ENCODE results near the gene SCAF4.

Gene SCAF4

GRCh38 chr21:31675960-31676359 is 56.0 kb downstream of the SCAF4 start:
- Histone ChIP-seq H3K4me3 (ENCODE audit: low read depth in 1 of 2, low read length in 2 of 2) (no peak overlapping the region), H2AFZ (ENCODE audit: low read depth, low read length) (no peak overlapping the region), H3K27ac (ENCODE audit: low read length) (no peak overlapping the region), H3K9ac (ENCODE audit: low read depth, low read length) (no peak overlapping the region), H3K4me2 (ENCODE audit: insufficient read depth, low read length) (no peak overlapping the region), H4K20me1 (ENCODE audit: insufficient read depth, low read length) (peaks cover 6% of the 10 kb centered on the region; the same call in 1 of the 2 replicates), H3K36me3 (ENCODE audit: insufficient read depth, low read length) (peaks cover 46% of the 10 kb centered on the region), H3K27me3 (ENCODE audit: insufficient read depth, low read length, poor library complexity) (no peaks in the 10 kb centered on the region), H3K9me3 (ENCODE audit: insufficient read depth, low read length, severe bottlenecking) (no peaks in the 10 kb centered on the region), H3K4me1 (ENCODE audit: insufficient read depth, low read length) (no peaks in the 10 kb centered on the region), H3K79me2 (ENCODE audit: insufficient read depth, low read length) (no peaks in the 10 kb centered on the region)
- DNase-seq (no peak), ATAC-seq (ENCODE audit: insufficient read depth, low read depth) (no peak)
- TF ChIP-seq, protein P1, sequence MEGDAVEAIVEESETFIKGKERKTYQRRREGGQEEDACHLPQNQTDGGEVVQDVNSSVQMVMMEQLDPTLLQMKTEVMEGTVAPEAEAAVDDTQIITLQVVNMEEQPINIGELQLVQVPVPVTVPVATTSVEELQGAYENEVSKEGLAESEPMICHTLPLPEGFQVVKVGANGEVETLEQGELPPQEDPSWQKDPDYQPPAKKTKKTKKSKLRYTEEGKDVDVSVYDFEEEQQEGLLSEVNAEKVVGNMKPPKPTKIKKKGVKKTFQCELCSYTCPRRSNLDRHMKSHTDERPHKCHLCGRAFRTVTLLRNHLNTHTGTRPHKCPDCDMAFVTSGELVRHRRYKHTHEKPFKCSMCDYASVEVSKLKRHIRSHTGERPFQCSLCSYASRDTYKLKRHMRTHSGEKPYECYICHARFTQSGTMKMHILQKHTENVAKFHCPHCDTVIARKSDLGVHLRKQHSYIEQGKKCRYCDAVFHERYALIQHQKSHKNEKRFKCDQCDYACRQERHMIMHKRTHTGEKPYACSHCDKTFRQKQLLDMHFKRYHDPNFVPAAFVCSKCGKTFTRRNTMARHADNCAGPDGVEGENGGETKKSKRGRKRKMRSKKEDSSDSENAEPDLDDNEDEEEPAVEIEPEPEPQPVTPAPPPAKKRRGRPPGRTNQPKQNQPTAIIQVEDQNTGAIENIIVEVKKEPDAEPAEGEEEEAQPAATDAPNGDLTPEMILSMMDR (IDR thresholded peaks at IDR 0.05; ENCODE audit: borderline replicate concordance, extremely low read depth, low read length, poor library complexity, severe bottlenecking) = no peak
- no peak for TF ChIP-seq EZH2 (IDR thresholded peaks at IDR 0.05; ENCODE audit: borderline replicate concordance, low read depth, low read length, severe bottlenecking)

DNA sequence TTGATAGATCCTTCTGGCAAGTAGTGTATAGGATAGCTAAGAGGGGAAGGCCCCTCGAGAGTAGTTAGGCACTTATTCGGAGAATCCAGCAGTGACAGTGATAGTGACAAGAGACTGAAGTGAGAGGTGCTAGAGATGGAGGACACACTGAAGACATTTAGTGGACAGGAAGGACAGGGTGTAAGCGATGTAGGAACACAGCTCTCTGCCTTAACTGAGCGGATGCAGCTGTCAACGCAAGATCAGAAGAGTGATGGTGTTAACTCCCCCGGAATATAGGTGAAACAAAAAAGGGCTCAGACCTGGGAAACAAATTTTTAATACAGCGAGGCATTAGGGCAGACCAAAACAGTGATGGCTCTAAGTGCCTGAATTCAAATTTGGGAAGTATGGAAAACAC is 56.6 kb downstream of the SCAF4 start:
- no peak for DNase-seq
- Histone ChIP-seq H3K4me2 (ENCODE audit: insufficient read depth, low read length) (no peak overlapping the region), H4K20me1 (ENCODE audit: insufficient read depth, low read length) (peaks cover 6% of the 10 kb centered on the region; the same call in 1 of the 2 replicates), H3K4me1 (ENCODE audit: insufficient read depth, low read length) (no peaks in the 10 kb centered on the region), H2AFZ (ENCODE audit: low read depth, low read length) (no peak overlapping the region), H3K4me3 (ENCODE audit: low read depth in 1 of 2, low read length in 2 of 2) (no peak overlapping the region), H3K9me3 (ENCODE audit: insufficient read depth, low read length, severe bottlenecking) (no peaks in the 10 kb centered on the region), H3K36me3 (ENCODE audit: insufficient read depth, low read length) (peaks cover 48% of the 10 kb centered on the region), H3K79me2 (ENCODE audit: insufficient read depth, low read length) (no peaks in the 10 kb centered on the region), H3K9ac (ENCODE audit: low read depth, low read length) (no peak overlapping the region), H3K27me3 (ENCODE audit: insufficient read depth, low read length, poor library complexity) (no peaks in the 10 kb centered on the region), H3K27ac (ENCODE audit: low read length) (no peak overlapping the region)
- TF ChIP-seq, protein P1 (IDR thresholded peaks at IDR 0.05; ENCODE audit: borderline replicate concordance, extremely low read depth, low read length, poor library complexity, severe bottlenecking) = no peak
- TF ChIP-seq EZH2 (IDR thresholded peaks at IDR 0.05; ENCODE audit: borderline replicate concordance, low read depth, low read length, severe bottlenecking) = no peak
- no peak for ATAC-seq (ENCODE audit: insufficient read depth, low read depth)

DNA sequence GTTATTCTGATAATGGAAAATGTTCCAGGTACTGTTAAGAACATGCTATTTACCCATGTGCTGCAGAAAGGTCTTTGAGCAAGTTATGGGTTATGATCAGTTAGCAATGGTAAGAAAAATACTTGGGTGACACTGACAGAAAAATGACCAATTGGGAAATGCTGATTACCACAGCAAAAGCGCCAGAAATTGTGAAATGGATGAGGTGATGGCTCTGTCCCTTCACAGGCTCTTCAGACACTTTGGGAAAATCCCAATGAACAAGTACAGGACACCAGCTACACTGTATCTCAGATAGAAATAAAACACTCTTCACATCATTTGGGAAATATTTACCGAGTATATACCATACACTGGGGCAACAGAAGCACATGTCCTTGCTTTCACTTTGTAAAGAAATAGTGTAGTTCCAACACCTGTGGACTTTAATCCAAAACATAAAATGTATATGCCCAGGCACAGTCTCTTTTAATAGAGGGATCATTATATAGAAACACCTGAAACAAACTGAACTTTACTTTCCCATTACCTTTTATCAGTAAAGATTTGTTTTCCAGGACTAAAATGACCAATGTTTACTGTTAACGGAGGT is 58.5 kb downstream of the SCAF4 start:
- peaks cover 4% of the 10 kb centered on the region; the same call in 1 of the 2 replicates for H4K20me1 ChIP-seq (ENCODE audit: insufficient read depth, low read length)
- H3K79me2 ChIP-seq (ENCODE audit: insufficient read depth, low read length) = no peaks in the 10 kb centered on the region
- no peak for DNase-seq
- H3K36me3 ChIP-seq (ENCODE audit: insufficient read depth, low read length) = peaks cover 53% of the 10 kb centered on the region
- no peak overlapping the region for H3K4me2 ChIP-seq (ENCODE audit: insufficient read depth, low read length)
- no peak overlapping the region for H3K27ac ChIP-seq (ENCODE audit: low read length)
- H2AFZ ChIP-seq (ENCODE audit: low read depth, low read length) = no peak overlapping the region
- no peaks in the 10 kb centered on the region for H3K9me3 ChIP-seq (ENCODE audit: insufficient read depth, low read length, severe bottlenecking)
- H3K4me3 ChIP-seq (ENCODE audit: low read depth in 1 of 2, low read length in 2 of 2) = no peak overlapping the region
- no peak overlapping the region for H3K9ac ChIP-seq (ENCODE audit: low read depth, low read length)
- no peak for ATAC-seq (ENCODE audit: insufficient read depth, low read depth)
- TF ChIP-seq, protein P1 (IDR thresholded peaks at IDR 0.05; ENCODE audit: borderline replicate concordance, extremely low read depth, low read length, poor library complexity, severe bottlenecking) = no peak
- no peak for TF ChIP-seq EZH2 (IDR thresholded peaks at IDR 0.05; ENCODE audit: borderline replicate concordance, low read depth, low read length, severe bottlenecking)
- H3K27me3 ChIP-seq (ENCODE audit: insufficient read depth, low read length, poor library complexity) = no peaks in the 10 kb centered on the region
- no peaks in the 10 kb centered on the region for H3K4me1 ChIP-seq (ENCODE audit: insufficient read depth, low read length)
